Osteoblast (primary cell): ENCODE measurements around the gene NOS2. TPM values are rescaled to one million over a fixed set of nuclear protein-coding genes. Genes with fewer than 3 reads are reported as not detected.
A peak's percentile ranks its signal among the peaks of the same experiment; 100 is the strongest.
"Not testable (repeated sequence)": the region's sequence is repeated elsewhere in the genome, so short reads cannot be mapped to it uniquely, and the experiment has no call there.

Experiments used
- DNase-seq: peaks from one replicate; pipeline ENCODE4 v3.0.0; 2011; ENCODE audit warnings: low spot score, mixed read lengths; ENCODE audit not compliant: insufficient read length; ENCODE audit errors: missing footprints
- H2AFZ ChIP-seq: 2 replicates; pipeline ENCODE4 v1.6.0; 2011; ENCODE audit warnings: mild to moderate bottlenecking, low read length
- H3K27ac ChIP-seq: 2 replicates; pipeline ENCODE4 v1.5.1; 2011; ENCODE audit warnings: mild to moderate bottlenecking, low read depth, low read length, moderate library complexity
- H3K27me3 ChIP-seq: 2 replicates; pipeline ENCODE4 v1.6.0; 2012; ENCODE audit warnings: mild to moderate bottlenecking, control low read depth, inconsistent platforms, low read length, moderate library complexity; ENCODE audit not compliant: insufficient read depth
- H3K36me3 ChIP-seq: 2 replicates; pipeline ENCODE4 v1.5.1; 2011; ENCODE audit warnings: mild to moderate bottlenecking, low read length, control low read depth, moderate library complexity; ENCODE audit not compliant: insufficient read depth
- H3K4me1 ChIP-seq: 2 replicates; pipeline ENCODE4 v1.5.1; 2011; ENCODE audit warnings: mild to moderate bottlenecking, low read length, control low read depth, moderate library complexity; ENCODE audit not compliant: insufficient read depth
- H3K4me2 ChIP-seq: 2 replicates; pipeline ENCODE4 v1.6.0; 2011; ENCODE audit warnings: mild to moderate bottlenecking, low read length; ENCODE audit not compliant: insufficient read depth
- H3K4me3 ChIP-seq: fragments of 200-600 bp; sonication (generic); 3 replicates; pipeline ENCODE4 v1.5.1; 2012; ENCODE audit warnings: mild to moderate bottlenecking, low read length, inconsistent platforms; ENCODE audit not compliant: insufficient read depth
- H3K79me2 ChIP-seq: 2 replicates; pipeline ENCODE4 v1.6.0; 2012; ENCODE audit warnings: mild to moderate bottlenecking, low read length, control low read depth, inconsistent platforms; ENCODE audit not compliant: insufficient read depth
- H3K9me3 ChIP-seq: 2 replicates; pipeline ENCODE4 v1.5.1; 2011; ENCODE audit warnings: low read depth, low read length, control low read depth
- H4K20me1 ChIP-seq: 2 replicates; pipeline ENCODE4 v1.6.0; 2012; ENCODE audit warnings: mild to moderate bottlenecking, low read length, control low read depth; ENCODE audit not compliant: insufficient read depth
- total RNA-seq: library from RNA; depleted of rRNA; stranded (reverse); fragments of >200 nt; gene quantifications from 2 replicates; pipeline ENCODE4 v1.2.3, GENCODE V29; 2012
- TF ChIP-seq, protein P1 (sequence below): IDR thresholded peaks from 2 replicates; pipeline ENCODE4 v1.5.1; 2011; ENCODE audit warnings: mild to moderate bottlenecking, low read depth, low read length, moderate library complexity; ENCODE audit errors: extremely low read depth

NOS2 gene
- total RNA-seq, 1 donor, result not detected

DNA sequence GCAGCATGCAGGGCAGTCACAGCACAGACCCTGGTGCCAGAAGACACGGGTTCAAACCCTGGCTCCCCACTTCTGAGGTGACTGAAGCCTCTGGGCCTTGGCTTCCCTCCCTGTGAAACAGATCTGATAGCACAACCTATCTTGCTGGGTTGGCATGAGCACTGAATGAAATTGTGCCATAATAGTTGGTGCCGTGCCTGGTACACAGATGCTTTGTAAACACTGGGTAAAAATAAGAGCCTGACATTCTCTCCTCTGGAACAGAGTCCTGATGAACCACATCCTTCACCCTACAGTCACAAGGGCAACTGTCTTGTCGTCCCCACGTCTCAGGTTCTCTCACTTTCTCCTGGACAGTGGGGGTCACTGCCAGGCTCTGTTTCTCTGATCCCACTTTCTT, 35.7 kb downstream of the NOS2 start:
- TF ChIP-seq, protein P1, sequence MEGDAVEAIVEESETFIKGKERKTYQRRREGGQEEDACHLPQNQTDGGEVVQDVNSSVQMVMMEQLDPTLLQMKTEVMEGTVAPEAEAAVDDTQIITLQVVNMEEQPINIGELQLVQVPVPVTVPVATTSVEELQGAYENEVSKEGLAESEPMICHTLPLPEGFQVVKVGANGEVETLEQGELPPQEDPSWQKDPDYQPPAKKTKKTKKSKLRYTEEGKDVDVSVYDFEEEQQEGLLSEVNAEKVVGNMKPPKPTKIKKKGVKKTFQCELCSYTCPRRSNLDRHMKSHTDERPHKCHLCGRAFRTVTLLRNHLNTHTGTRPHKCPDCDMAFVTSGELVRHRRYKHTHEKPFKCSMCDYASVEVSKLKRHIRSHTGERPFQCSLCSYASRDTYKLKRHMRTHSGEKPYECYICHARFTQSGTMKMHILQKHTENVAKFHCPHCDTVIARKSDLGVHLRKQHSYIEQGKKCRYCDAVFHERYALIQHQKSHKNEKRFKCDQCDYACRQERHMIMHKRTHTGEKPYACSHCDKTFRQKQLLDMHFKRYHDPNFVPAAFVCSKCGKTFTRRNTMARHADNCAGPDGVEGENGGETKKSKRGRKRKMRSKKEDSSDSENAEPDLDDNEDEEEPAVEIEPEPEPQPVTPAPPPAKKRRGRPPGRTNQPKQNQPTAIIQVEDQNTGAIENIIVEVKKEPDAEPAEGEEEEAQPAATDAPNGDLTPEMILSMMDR, result no peak
- Histone ChIP-seq H3K4me3 (no peak overlapping the region), H4K20me1 (no peaks in the 10 kb centered on the region), H3K4me1 (no peaks in the 10 kb centered on the region), H2AFZ (no peak overlapping the region), H3K36me3 (no peaks in the 10 kb centered on the region), H3K4me2 (no peak overlapping the region), H3K27me3 (peaks cover 2% of the 10 kb centered on the region), H3K79me2 (no peaks in the 10 kb centered on the region), H3K27ac (no peak overlapping the region), H3K9me3 (no peaks in the 10 kb centered on the region)
- no peak for DNase-seq

DNA sequence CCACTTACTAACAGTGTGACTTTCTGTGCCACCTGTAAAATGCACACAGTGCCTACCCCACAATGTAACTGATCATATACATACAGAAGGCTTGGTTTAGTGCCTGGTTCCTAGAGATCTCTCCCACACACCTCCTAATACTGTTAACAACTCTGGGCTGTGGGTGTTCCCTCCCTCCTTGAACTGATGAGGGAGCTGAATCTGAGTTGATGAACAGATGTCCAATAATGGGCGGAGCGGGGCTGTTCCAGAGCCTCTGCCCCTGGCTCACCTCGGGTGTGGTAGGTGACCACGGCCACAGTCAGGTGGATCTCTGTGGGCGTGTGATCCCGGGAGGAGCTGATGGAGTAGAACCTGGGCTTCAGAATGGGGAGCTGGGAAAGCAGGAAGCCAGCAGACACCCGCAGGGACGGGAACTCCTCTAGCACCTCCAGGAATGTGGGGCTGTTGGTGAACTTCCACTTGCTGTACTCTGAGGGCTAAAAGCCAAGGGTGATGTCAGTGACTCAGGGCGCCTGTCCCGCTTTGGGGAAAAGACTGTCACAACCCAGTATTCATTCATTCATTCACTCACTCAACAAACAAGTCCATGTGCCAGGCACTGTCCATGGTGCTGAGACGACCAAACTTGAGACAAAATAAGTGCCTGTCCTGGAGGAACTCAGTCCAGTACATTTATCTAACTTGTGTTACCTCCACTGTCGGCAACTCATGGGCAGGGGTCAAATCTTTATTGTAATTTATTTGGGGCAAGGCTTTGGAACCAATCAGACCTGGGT, 37.6 kb downstream of the NOS2 start:
- H3K9me3 ChIP-seq, result no peaks in the 10 kb centered on the region
- no peaks in the 10 kb centered on the region for H3K79me2 ChIP-seq
- H4K20me1 ChIP-seq, result no peaks in the 10 kb centered on the region
- no peaks in the 10 kb centered on the region for H3K4me1 ChIP-seq
- H3K27ac ChIP-seq, result no peak overlapping the region
- TF ChIP-seq, protein P1, result no peak
- H3K27me3 ChIP-seq, result no peaks in the 10 kb centered on the region
- DNase-seq, result no peak
- no peak overlapping the region for H3K4me3 ChIP-seq
- no peaks in the 10 kb centered on the region for H3K36me3 ChIP-seq
- no peak overlapping the region for H2AFZ ChIP-seq
- H3K4me2 ChIP-seq, result no peak overlapping the region

DNA sequence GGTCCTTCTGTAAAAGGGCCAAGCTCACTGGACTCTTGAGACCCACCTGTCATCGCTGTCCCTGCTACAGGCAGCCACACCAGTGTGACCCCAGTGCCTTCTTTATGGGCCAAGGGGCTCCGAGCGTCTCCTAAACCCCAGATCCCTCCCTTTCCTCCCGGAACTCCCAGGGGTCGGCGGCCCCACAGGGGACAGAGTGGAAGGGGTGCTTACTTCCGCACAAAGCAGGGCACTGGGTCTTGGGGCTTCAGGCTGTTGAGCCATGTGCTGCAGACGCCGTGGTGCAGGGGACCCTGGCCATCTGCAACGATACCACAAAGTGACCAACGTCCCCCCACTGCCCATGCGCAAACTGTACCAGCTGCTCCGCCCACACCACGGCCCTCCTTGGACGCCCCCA, 39.4 kb downstream of the NOS2 start:
- not testable (repeated sequence) for H3K4me2 ChIP-seq, DNase-seq, H2AFZ ChIP-seq, H3K27ac ChIP-seq, H3K9me3 ChIP-seq, H4K20me1 ChIP-seq, H3K27me3 ChIP-seq, H3K4me1 ChIP-seq, H3K79me2 ChIP-seq, H3K36me3 ChIP-seq, H3K4me3 ChIP-seq

DNA sequence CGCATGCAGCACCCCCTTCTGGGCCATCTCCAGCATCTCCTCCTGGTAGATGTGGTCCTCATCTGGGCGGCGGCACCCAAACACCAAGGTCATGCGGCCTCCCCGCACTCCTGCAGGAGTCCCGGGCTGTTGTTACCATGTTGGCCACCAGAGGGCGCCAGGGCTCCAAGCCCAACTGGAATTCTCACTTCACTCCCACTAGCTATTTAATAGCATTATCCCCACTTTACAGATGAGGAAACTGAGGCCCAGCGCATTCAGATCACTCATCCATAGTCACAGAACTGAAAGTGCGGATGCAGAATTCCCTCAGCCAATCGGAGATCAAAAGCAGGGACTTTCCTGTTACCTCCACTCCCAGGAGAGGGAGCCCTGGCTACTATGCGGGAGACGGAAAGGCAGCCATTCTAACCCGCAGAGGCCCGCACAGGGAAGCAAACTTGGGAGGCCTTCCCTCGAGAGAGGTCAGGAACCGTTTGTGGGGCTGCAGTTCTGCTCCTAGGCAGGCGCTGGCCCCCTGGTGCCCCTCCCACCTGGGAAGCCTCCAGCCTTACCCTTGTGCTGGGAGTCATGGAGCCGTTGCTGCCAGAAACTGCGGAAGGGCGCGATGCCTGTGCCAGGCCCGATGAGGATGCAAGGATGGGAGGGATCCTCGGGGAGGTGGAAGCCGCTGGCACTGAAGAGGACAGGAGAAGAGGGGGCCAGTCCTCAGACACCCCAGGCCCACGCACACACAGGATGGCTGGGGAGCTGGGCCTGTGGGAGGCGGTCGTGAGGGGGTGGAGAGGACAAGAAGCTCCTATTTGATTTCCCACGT, 40.1 kb downstream of the NOS2 start:
- no peak overlapping the region for H2AFZ ChIP-seq
- no peaks in the 10 kb centered on the region for H3K4me1 ChIP-seq
- H3K9me3 ChIP-seq, result no peaks in the 10 kb centered on the region
- H4K20me1 ChIP-seq, result no peaks in the 10 kb centered on the region
- H3K27ac ChIP-seq, result no peak overlapping the region
- H3K4me3 ChIP-seq, result no peak overlapping the region
- H3K79me2 ChIP-seq, result no peaks in the 10 kb centered on the region
- TF ChIP-seq, protein P1, result peak; percentile 80
- H3K36me3 ChIP-seq, result no peaks in the 10 kb centered on the region
- H3K4me2 ChIP-seq, result no peak overlapping the region
- DNase-seq, result peak; percentile 91
- H3K27me3 ChIP-seq, result no peaks in the 10 kb centered on the region
